Ovary (tissue), 9 donors: ENCODE results near the gene PLA2G4D. TPM values are rescaled to one million over a fixed set of nuclear protein-coding genes. Genes with fewer than 3 reads are reported as not detected.
A peak's percentile ranks its signal among the peaks of the same experiment; 100 is the strongest.

Experiments used
- DNase-seq, 5 donors: peaks; one replicate each; pipeline ENCODE4 v3.0.0-alpha.2; 2019 to 2020
- H3K27ac ChIP-seq, 2 donors: fragments of 200-600 bp; one replicate each; pipeline versions ENCODE4 v1.5.1 to v1.8.0; 2019 to 2022
- H3K27me3 ChIP-seq: fragments of 200-600 bp; one replicate; pipeline ENCODE4 v1.8.0; 2022
- H3K36me3 ChIP-seq: fragments of 200-600 bp; sonication (generic); one replicate; pipeline ENCODE4 v1.5.1; 2019
- H3K4me1 ChIP-seq: one replicate; pipeline ENCODE4 v1.8.1; 2013; ENCODE audit warnings: mild to moderate bottlenecking, moderate library complexity; ENCODE audit not compliant: insufficient read depth
- H3K4me3 ChIP-seq: fragments of 200-600 bp; sonication (generic); one replicate; pipeline ENCODE4 v1.5.1; 2017
- H3K9me3 ChIP-seq, 2 donors: fragments of 200-600 bp in 1 of 2; sonication (generic) in 1 of 2; one replicate each; pipeline versions ENCODE4 v1.5.1 to v1.8.1; 2013 to 2019; ENCODE audit warnings: mild to moderate bottlenecking in 1 of 2, moderate library complexity in 1 of 2
- CTCF ChIP-seq, 3 donors: fragments of 450-650 bp in 2 of 3; fragments of 200-600 bp in 1 of 3; IDR thresholded peaks; one replicate each; pipeline versions ENCODE4 v1.5.1 to v1.8.0; 2016 to 2022; ENCODE audit warnings: antibody characterized with exemption in 3 of 3, mild to moderate bottlenecking in 1 of 3
- EP300 ChIP-seq: sonication (generic); formaldehyde crosslinking; IDR thresholded peaks from one replicate; pipeline ENCODE4 v1.6.1; 2017; ENCODE audit warnings: antibody characterized with exemption
- POLR2A ChIP-seq: fragments of 450-650 bp; IDR thresholded peaks from one replicate; pipeline ENCODE4 v1.6.1; 2017; ENCODE audit warnings: antibody characterized with exemption, mild to moderate bottlenecking, moderate library complexity
- WGBS, 3 donors: extraction: QIAGEN DNeasy Blood & Tissue Kit in 1 of 3; methylation state at CpG; one replicate each; pipeline versions ENCODE4 v1.1.5 to v1.1.7; 2013 to 2017; 5-methylcytosine and 5-hydroxymethylcytosine counted together
- intact Hi-C, 4 donors: fragments of 100-400 bp; cut with DNase I; formaldehyde crosslinking; loops; one replicate each; pipeline versions ENCODE4 v1.11.0 to v1.15.1; 2022 to 2023
- polyA plus RNA-seq, 2 donors: library from polyadenylated mRNA; stranded (reverse); fragments of 200-250 nt in 1 of 2; fragments of 350-450 nt in 1 of 2; fragmentation: Illumina TruSeq in 1 of 2; extraction: RNeasy Lipid Tissue Mini Kit (QIAGEN cat#74804) in 1 of 2; gene quantifications; one replicate each; pipeline ENCODE4 v1.2.3, GENCODE V29; 2013 to 2014
- total RNA-seq, 7 donors: library from RNA; depleted of rRNA in 2 of 7; stranded (reverse); fragments of >200 nt in 2 of 7; fragmentation: NEBNext Ultra II Directional in 3 of 7; extraction: Animal tissue kit (Norgen Biotek cat#: 25700) in 3 of 7; gene quantifications; one replicate each; pipeline versions ENCODE4 v1.1.0 to v1.2.4, GENCODE V29; 2016 to 2023
- donor health status: DM: no; HTN: no; CAD: no; lungs with moderate emphysema.
- donor health status: DM: no; HTN: no; CAD: no.
- donor health status: Bipolar disorder and iron deficiency.
- donor health status: DM: yes; HTN: yes; CAD: no.
- donor health status: DM: no; HTN: no; CAD: no.
- donor health status: DM: yes; HTN: yes; CAD: no.

PLA2G4D gene
- total and polyA plus RNA-seq, 9 donors = 0.11 to 0.12 TPM; not detected in 7

- Histone ChIP-seq H3K27ac (no peak overlapping the region), H3K27me3 (no peaks in the 10 kb centered on the region), H3K36me3 (no peaks in the 10 kb centered on the region), H3K4me3 (no peak overlapping the region), H3K4me1 (no peaks in the 10 kb centered on the region), H3K9me3 (no peaks in the 10 kb centered on the region)
- TF ChIP-seq EP300 (no peak), CTCF (IDR thresholded peaks at IDR 0.05) (no peak), POLR2A (no peak)
- intact Hi-C loops = no loop called here
- DNase-seq = no peak
- 58 to 69% (median 60%) methylated on average over 5 of the region's 5 CpGs for WGBS, 3 donors
Observed at GRCh38 chr15:42060797-42061196, 33.6 kb downstream of the PLA2G4D start.

GRCh38 chr15:42060477-42060763 lies 33.9 kb downstream of the PLA2G4D start:
- 78 to 86% (median 82%) methylated on average over 4 of the region's 4 CpGs for WGBS, 3 donors
- intact Hi-C loops = no loop called here
- TF ChIP-seq POLR2A (no peak), CTCF (IDR thresholded peaks at IDR 0.05) (no peak), EP300 (no peak)
- Histone ChIP-seq H3K4me3 (no peak overlapping the region), H3K36me3 (no peaks in the 10 kb centered on the region), H3K27me3 (no peaks in the 10 kb centered on the region), H3K4me1 (no peaks in the 10 kb centered on the region), H3K9me3 (no peaks in the 10 kb centered on the region), H3K27ac (no peak overlapping the region)
- DNase-seq = no peak

GRCh38 chr15:42059661-42060476 lies 34.5 kb downstream of the PLA2G4D start:
- intact Hi-C loops = loop anchor here in 1 of 4 donors (5.0 kb wide), 1 partner anchor 68 kb away; no protein-coding TSS in a partner anchor
- 41 to 47% (median 45%) methylated on average over 14 of the region's 14 CpGs for WGBS, 3 donors

GRCh38 chr15:42058791-42059190 lies 35.6 kb downstream of the PLA2G4D start:
- H3K4me3 ChIP-seq = no peak overlapping the region
- no peak for TF ChIP-seq EP300
- TF ChIP-seq POLR2A = no peak
- no peak for TF ChIP-seq CTCF (IDR thresholded peaks at IDR 0.05)
- intact Hi-C loops = loop anchor here in 1 of 4 donors (5.0 kb wide), 1 partner anchor 66 kb away; no protein-coding TSS in a partner anchor
- H3K36me3 ChIP-seq = no peaks in the 10 kb centered on the region
- no peak overlapping the region for H3K27ac ChIP-seq
- H3K27me3 ChIP-seq = no peaks in the 10 kb centered on the region
- WGBS, 3 donors = 20 to 40% (median 30%) methylated on average over 3 of the region's 3 CpGs
- no peaks in the 10 kb centered on the region for H3K9me3 ChIP-seq
- no peaks in the 10 kb centered on the region for H3K4me1 ChIP-seq
- no peak for DNase-seq

More at GRCh38 chr15:42059661-42060476, 34.5 kb downstream of the PLA2G4D start:
- Histone ChIP-seq H3K4me1 (no peaks in the 10 kb centered on the region), H3K27ac (no peak overlapping the region), H3K36me3 (no peaks in the 10 kb centered on the region), H3K9me3 (no peaks in the 10 kb centered on the region), H3K4me3 (no peak overlapping the region), H3K27me3 (no peaks in the 10 kb centered on the region)
- peak in 4 of 5 donors; percentile 50 to 68 (median 56) for DNase-seq
- TF ChIP-seq EP300 = no peak
- TF ChIP-seq CTCF (IDR thresholded peaks at IDR 0.05) = peak; percentile 26 to 53 (median 51)
- TF ChIP-seq POLR2A = no peak
